Measurements from ENCODE around the gene GPC6.

DNA sequence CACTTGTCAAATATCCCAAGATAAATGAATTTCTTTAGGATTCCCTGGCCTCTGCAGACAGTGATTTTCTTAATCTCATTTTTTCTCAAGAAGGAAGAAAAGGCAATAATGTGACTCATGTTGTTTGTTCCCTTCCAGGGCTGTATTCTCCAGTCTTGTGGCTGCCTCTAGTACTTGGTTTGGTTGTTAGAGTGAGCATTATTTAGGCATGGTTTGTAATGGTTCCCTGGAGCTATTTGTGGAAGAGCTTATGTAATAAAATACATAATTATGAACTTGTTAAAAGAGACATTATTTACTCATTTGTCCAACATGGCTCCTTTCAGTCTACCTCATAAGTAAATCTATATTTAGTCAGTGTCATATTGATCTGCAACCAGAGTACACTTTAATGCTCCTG is 982.5 kb downstream of the GPC6 start:
- TF ChIP-seq POLR2A (IDR thresholded peaks at IDR 0.05): no peak
- no peak for TF ChIP-seq CTCF (IDR thresholded peaks at IDR 0.05)
- no peak for TF ChIP-seq POLR2AphosphoS5 (IDR thresholded peaks at IDR 0.05)
